Measurements from ENCODE around the gene BCAS1.
"Not testable (repeated sequence)": the region's sequence is repeated elsewhere in the genome, so short reads cannot be mapped to it uniquely, and the experiment has no call there.

BCAS1 gene

DNA sequence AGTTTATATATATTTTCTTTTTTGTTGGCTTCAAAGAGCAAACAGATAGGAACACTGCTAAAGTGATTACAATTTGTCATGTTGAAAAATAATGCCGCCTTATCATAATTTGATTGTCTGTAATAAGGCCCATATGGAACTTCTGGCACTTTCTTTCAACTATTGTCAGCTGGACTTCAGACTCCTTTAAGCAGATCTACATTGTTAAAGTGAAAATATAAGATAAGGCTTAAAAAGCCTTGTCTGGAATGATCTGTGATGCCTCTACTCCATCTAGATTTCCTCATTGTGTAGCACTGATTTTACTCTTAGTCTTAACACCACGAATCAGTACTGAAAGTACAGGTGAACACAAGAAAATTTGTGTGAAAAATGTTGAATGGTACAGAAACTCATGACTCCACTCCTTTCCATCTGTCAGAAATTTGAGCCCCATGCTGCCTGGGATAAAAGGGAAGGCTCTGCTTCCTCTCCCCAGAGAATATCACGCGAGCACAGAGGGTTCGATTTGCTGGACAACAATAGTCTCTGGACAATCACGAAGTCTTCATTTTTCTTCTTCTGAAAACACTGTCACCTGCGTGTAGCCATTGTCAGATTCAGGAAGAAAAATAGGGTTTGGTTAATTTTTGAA is 56.0 kb downstream of the BCAS1 start:
- no peak for DNase-seq

DNA sequence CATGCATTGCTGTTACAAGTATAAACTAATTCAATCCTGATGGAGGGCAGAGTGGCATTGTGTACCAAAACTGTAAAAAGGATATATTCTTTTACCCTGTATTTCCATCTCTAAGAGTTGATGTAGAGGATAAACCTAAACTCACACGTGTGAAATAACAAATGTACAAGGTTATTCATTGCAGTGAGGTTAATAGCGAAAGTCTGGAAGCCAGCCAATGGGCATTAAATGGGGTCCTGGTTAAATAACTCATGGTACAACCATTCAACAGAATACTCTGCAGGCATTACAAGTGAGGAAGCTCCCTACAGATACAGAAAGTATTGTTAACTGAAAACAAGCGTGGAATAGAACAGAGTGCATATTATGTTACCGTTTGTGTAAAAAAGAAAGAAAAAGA is 56.9 kb downstream of the BCAS1 start:
- DNase-seq: no peak

DNA sequence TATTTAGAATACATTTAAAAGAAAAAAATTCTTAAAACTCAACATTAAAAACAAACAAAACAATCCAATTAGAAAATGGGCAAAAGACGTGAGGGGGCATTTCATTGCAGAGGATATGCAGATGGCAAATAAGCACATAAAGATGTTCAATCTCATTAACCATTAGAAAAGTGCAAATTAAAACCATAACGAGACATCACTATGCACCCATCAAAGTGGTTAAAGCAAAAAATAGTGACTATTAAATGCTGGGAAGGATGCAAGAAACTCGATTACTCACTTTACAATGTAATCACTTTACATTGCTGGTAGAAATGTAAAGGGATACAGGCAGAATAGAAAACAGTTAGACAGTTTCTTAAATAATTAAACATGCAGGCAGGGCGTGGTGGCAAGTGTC is 59.0 kb downstream of the BCAS1 start:
- DNase-seq: no peak

GRCh38 chr20:54006216-54006615 is 64.2 kb downstream of the BCAS1 start:
- not testable (repeated sequence) for DNase-seq

- no peak for DNase-seq
Observed at GRCh38 chr20:54005524-54005923, 64.9 kb downstream of the BCAS1 start.

- DNase-seq: no peak
Observed at GRCh38 chr20:54004445-54004844, 65.9 kb downstream of the BCAS1 start.

- DNase-seq: no peak
Observed at GRCh38 chr20:54002741-54003140, 67.7 kb downstream of the BCAS1 start.

GRCh38 chr20:54002056-54002575 is 68.3 kb downstream of the BCAS1 start:
- DNase-seq: no peak

GRCh38 chr20:54000914-54001313 is 69.5 kb downstream of the BCAS1 start:
- DNase-seq: no peak

GRCh38 chr20:54000262-54000661 is 70.1 kb downstream of the BCAS1 start:
- DNase-seq: no peak

DNA sequence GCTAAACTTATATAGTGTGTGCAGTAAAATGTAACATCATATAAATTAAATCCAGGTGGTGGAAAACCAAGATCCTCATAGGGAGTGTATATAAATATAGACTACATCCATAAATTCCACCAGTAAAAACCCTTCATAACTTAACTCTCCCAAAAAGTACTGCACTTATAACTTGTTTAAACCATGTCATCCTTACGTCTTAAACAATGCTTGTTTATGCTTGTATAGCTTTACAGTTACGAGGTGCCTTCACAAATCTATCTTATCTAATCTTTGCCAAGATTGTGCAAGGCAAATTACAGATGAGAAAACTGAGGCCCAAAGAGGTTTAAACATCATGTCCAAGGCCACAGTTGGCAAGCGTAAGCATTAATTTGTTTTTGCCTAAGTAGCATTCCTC is 71.3 kb downstream of the BCAS1 start:
- no peak for DNase-seq

GRCh38 chr20:53996584-53997486 is 73.6 kb downstream of the BCAS1 start:
- no peak for DNase-seq

- DNase-seq: no peak
Observed at GRCh38 chr20:53995949-53996348, 74.4 kb downstream of the BCAS1 start.

GRCh38 chr20:53994088-53994487 is 76.3 kb downstream of the BCAS1 start:
- no peak for DNase-seq

DNA sequence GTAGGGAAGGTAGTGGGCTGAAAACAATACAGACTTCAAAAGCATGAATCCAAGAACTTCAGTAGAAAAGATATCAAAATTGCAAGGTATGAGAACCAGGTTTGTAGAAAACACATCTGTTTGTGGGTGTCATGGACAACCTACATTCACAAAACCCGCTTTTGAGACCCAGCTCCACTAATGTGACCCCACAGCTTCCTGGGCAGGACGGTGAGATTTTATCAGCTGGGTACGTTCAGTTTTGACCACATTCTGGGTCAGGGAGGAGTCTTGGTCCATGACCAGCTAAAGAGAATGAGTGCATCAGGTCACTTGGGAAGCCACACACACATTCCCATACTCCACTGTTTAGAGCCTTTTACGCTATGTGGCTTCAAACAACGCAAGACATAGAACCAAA is 77.1 kb downstream of the BCAS1 start:
- DNase-seq: no peak

GRCh38 chr20:53990768-53991450 is 79.5 kb downstream of the BCAS1 start:
- no peak for DNase-seq

GRCh38 chr20:53990003-53990402 is 80.4 kb downstream of the BCAS1 start:
- DNase-seq: no peak

GRCh38 chr20:53989401-53989800 is 81.0 kb downstream of the BCAS1 start:
- no peak for DNase-seq

- DNase-seq: no peak
Observed at GRCh38 chr20:53986037-53986650, 84.2 kb downstream of the BCAS1 start.

DNA sequence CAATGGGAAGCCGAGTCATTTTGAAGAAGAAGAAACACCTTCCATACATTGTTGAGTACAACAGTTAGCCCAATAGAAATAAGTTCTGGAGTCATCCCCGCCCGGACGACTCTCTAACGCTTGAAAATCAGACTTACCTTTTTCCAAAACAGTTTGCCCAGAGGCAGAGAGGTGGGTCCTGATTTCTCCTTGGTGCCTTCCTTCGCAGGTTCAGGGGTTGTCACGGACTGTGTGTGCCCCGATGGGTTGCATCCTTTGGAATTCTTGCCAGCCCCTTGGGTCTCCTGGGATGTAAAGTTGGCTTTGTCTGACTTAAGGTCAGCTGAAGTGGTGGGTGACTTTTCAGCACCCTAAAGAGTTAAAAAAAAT is 85.3 kb downstream of the BCAS1 start:
- no peak for DNase-seq

GRCh38 chr20:53984356-53985149 is 85.8 kb downstream of the BCAS1 start:
- no peak for DNase-seq

DNA sequence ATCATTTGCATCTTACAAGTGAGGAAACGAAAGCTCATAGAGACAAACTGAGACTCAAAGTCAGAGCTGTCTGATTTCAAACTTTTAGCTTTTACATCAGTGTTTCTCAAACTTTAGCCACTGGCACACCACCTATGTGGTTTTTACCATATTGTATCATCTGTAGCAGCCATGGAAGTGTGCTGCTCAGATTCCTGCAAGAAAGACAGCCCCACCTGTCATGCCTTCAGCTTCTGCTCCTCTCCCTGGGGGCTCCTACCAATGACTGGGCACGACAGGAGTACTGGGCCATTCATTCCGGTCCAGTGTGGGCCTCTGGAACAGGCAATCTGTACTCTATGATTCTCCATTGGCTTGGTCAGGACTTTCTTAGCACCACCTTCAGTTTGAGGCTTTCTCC is 87.0 kb downstream of the BCAS1 start:
- no peak for DNase-seq
